Left lung (tissue), 10 donors: ENCODE results near the gene FGD3. TPM values are rescaled to one million over a fixed set of nuclear protein-coding genes. Genes with fewer than 3 reads are reported as not detected.

Source experiments
- ATAC-seq: fragments of 200-7000 bp; cut with Tn5 transposase; one replicate; pipeline ENCODE4 v1.9.1; 2020; ENCODE audit warnings: moderate library complexity
- DNase-seq, 4 donors: peaks; one replicate each; pipeline ENCODE4 v3.0.0-alpha.2; 2013 to 2020
- H3K27ac ChIP-seq, 2 donors: fragments of 200-600 bp; sonication (generic) in 1 of 2; one replicate each; pipeline versions ENCODE4 v1.5.0 to v1.8.0; 2020 to 2021
- H3K27me3 ChIP-seq, 2 donors: fragments of 200-600 bp; sonication (generic) in 1 of 2; one replicate each; pipeline versions ENCODE4 v1.5.0 to v1.8.0; 2020 to 2021
- H3K36me3 ChIP-seq, 2 donors: fragments of 200-600 bp; sonication (generic) in 1 of 2; one replicate each; pipeline versions ENCODE4 v1.5.0 to v1.8.0; 2020 to 2021
- H3K4me1 ChIP-seq, 2 donors: fragments of 200-600 bp; one replicate each; pipeline ENCODE4 v1.8.0; 2021
- H3K4me3 ChIP-seq, 2 donors: fragments of 200-600 bp; sonication (generic) in 1 of 2; one replicate each; pipeline versions ENCODE4 v1.5.0 to v1.8.0; 2020 to 2021; ENCODE audit warnings: mild to moderate bottlenecking in 1 of 2
- H3K9me3 ChIP-seq, 2 donors: fragments of 200-600 bp; sonication (generic) in 1 of 2; one replicate each; pipeline versions ENCODE4 v1.5.0 to v1.8.0; 2020 to 2021
- CTCF ChIP-seq, 2 donors: fragments of 200-600 bp; sonication (generic) in 1 of 2; IDR thresholded peaks; one replicate each; pipeline versions ENCODE4 v1.5.0 to v1.8.0; 2021; ENCODE audit warnings: antibody characterized with exemption in 2 of 2
- intact Hi-C, 2 donors: fragments of 100-400 bp; cut with DNase I; formaldehyde crosslinking; loops; one replicate each; pipeline versions ENCODE4 v1.11.2 to v1.14.2; 2022
- polyA plus RNA-seq, 6 donors: library from polyadenylated mRNA; unstranded; fragments of 120-200 nt; gene quantifications; one replicate each; pipeline ENCODE4 v1.2.1, GENCODE V29; 2013; ENCODE audit not compliant: insufficient read length in 6 of 6
- total RNA-seq, 2 donors: library from RNA; stranded (reverse); fragmentation: NEBNext Ultra II Directional; extraction: Animal tissue kit (Norgen Biotek cat#: 25700); gene quantifications; one replicate each; pipeline ENCODE4 v1.2.1, GENCODE V29; 2021
- donor health status: DM: no; HTN: yes; CAD: no.
- donor health status: DM: no; HTN: no; CAD: no.

FGD3 gene
- total and polyA plus RNA-seq, 8 donors: 4.2 to 29.9 (median 7.8) TPM

DNA sequence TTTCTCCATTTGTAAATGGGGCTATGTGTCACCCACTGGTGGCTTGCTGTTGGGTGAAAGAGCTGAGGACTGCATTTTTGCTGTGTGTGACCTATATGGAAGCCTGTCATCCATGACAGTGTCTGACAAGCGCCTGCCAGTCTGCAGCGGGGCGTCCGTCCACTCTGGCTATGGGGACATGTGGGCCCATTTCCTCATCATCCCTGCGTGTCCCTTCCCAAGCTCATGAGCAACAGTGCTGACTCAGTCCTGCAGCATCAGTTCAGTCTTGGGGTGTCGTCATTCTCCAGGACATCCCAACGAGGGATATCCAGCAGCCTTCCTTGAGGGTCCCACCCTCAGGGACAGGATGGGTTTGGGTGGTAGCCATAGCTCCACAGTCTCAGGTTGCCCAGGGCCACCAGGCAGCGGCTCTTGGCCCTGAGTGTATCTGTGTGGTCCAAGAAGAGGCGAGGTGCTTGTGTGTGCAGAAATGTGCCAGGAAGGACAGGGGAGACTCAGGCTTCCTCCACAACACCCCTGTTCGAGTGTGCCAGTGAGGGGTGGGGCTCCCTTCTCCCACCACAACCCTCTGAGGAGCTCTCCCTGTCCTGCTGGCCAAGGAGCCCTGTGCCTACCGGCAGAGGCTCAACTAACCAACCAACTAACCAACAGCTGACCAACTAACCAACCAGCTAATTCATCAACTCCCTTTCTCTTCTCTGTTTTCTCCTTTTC, 2.1 kb downstream of the FGD3 start:
- no peak for TF ChIP-seq CTCF (IDR thresholded peaks at IDR 0.05)
- H3K4me1 ChIP-seq: peaks cover 3 to 25% of the 10 kb centered on the region in 2 donors
- no peak overlapping the region for H3K4me3 ChIP-seq
- peaks cover 0 to 35% of the 10 kb centered on the region in 2 donors for H3K27me3 ChIP-seq
- intact Hi-C loops: no loop called here
- no peaks in the 10 kb centered on the region for H3K9me3 ChIP-seq
- no peaks in the 10 kb centered on the region for H3K36me3 ChIP-seq
- DNase-seq: no peak
- no peak for ATAC-seq
- H3K27ac ChIP-seq: no peak overlapping the region

- Histone ChIP-seq H3K4me3 (no peak overlapping the region), H3K27ac (no peak overlapping the region), H3K9me3 (no peaks in the 10 kb centered on the region), H3K36me3 (no peaks in the 10 kb centered on the region), H3K27me3 (peaks cover 0 to 35% of the 10 kb centered on the region in 2 donors), H3K4me1 (peaks cover 3 to 30% of the 10 kb centered on the region in 2 donors)
- intact Hi-C loops: no loop called here
- ATAC-seq (no peak), DNase-seq (no peak)
- TF ChIP-seq CTCF (IDR thresholded peaks at IDR 0.05): no peak
Measured at GRCh38 chr9:92950359-92950955, 3.1 kb downstream of the FGD3 start.

- no peak overlapping the region for H3K4me3 ChIP-seq
- peak; percentile 76 for ATAC-seq
- H3K27ac ChIP-seq: peak overlapping the region; percentile 49 to 74
- peak in 1 of 4 donors; percentile 53 for DNase-seq
- no peak for TF ChIP-seq CTCF (IDR thresholded peaks at IDR 0.05)
- H3K36me3 ChIP-seq: no peaks in the 10 kb centered on the region
- no peaks in the 10 kb centered on the region for H3K9me3 ChIP-seq
- peaks cover 0 to 23% of the 10 kb centered on the region in 2 donors for H3K4me1 ChIP-seq
- H3K27me3 ChIP-seq: peaks cover 0 to 17% of the 10 kb centered on the region in 2 donors
- intact Hi-C loops: no loop called here
Measured at GRCh38 chr9:92952906-92953610, 5.7 kb downstream of the FGD3 start.

GRCh38 chr9:92954049-92954861, 6.9 kb downstream of the FGD3 start:
- peaks cover 0 to 5% of the 10 kb centered on the region in 2 donors for H3K27me3 ChIP-seq
- H3K9me3 ChIP-seq: no peaks in the 10 kb centered on the region
- H3K4me3 ChIP-seq: no peak overlapping the region
- intact Hi-C loops: no loop called here
- no peaks in the 10 kb centered on the region for H3K36me3 ChIP-seq
- H3K4me1 ChIP-seq: peaks cover 0 to 23% of the 10 kb centered on the region in 2 donors
- no peak for TF ChIP-seq CTCF (IDR thresholded peaks at IDR 0.05)
- H3K27ac ChIP-seq: peak overlapping the region; percentile 49 to 74
- DNase-seq (peak in 1 of 4 donors; percentile 53), ATAC-seq (peak; percentile 55)
